NCI-H2081 (cell line): ENCODE results near the gene SKP1.
"Not testable (repeated sequence)": the region's sequence is repeated elsewhere in the genome, so short reads cannot be mapped to it uniquely, and the experiment has no call there.

ENCODE experiments used
- DNase-seq, 2 experiments: peaks; one replicate each; lab custom pipeline; 2025; lab: John Stamatoyannopoulos, UW

SKP1 gene

GRCh38 chr5:134176511-134177368 lies at the start of gene SKP1:
Gene SKP1 (minus strand): TSS chr5:134176950. CDS start chr5:134174022, 2,928 bp downstream.
- DNase-seq, result peak; percentile 66 to 72

GRCh38 chr5:134225780-134226440 lies 49.2 kb upstream of the SKP1 start, which contains the start of gene PPP2CA:
Gene PPP2CA (minus strand): TSS chr5:134226073. CDS start chr5:134225861, 212 bp downstream.
- peak; percentile 95 for DNase-seq

GRCh38 chr5:134224888-134225779 lies 48.4 kb upstream of the SKP1 start:
- peak; percentile 42 to 49 for DNase-seq

GRCh38 chr5:134223406-134224248 lies 46.9 kb upstream of the SKP1 start:
- no peak for DNase-seq

GRCh38 chr5:134221690-134222089 lies 44.9 kb upstream of the SKP1 start:
- not testable (repeated sequence) for DNase-seq

GRCh38 chr5:134215757-134216156 lies 39.0 kb upstream of the SKP1 start:
- DNase-seq, result no peak

GRCh38 chr5:134211263-134212031 lies 34.7 kb upstream of the SKP1 start:
- DNase-seq, result not testable (repeated sequence)

- DNase-seq, result no peak
These were observed 32.9 kb upstream of the SKP1 start for GRCh38 chr5:134209477-134210245.

- no peak for DNase-seq
These were observed 30.9 kb upstream of the SKP1 start for GRCh38 chr5:134207696-134208095.

- no peak for DNase-seq
These were observed 29.9 kb upstream of the SKP1 start for GRCh38 chr5:134206627-134207160.

GRCh38 chr5:134204575-134204974 lies 27.8 kb upstream of the SKP1 start:
- DNase-seq, result no peak

- DNase-seq, result no peak
These were observed 26.9 kb upstream of the SKP1 start for GRCh38 chr5:134203630-134204029.

- no peak for DNase-seq
These were observed 18.9 kb upstream of the SKP1 start for GRCh38 chr5:134195666-134196065.

GRCh38 chr5:134189031-134189430 lies 12.3 kb upstream of the SKP1 start:
- no peak for DNase-seq

GRCh38 chr5:134188092-134188491 lies 11.3 kb upstream of the SKP1 start:
- DNase-seq, result no peak

- DNase-seq, result peak; percentile 11 to 40
These were observed 7.7 kb upstream of the SKP1 start for GRCh38 chr5:134184155-134185135.

GRCh38 chr5:134183481-134183880 lies 6.7 kb upstream of the SKP1 start:
- DNase-seq, result no peak

- DNase-seq, result no peak
These were observed 1.3 kb upstream of the SKP1 start for GRCh38 chr5:134178096-134178419.
